Ovary (tissue), 9 donors: ENCODE results near the gene CCDC187. TPM values are rescaled to one million over a fixed set of nuclear protein-coding genes. Genes with fewer than 3 reads are reported as not detected.

ENCODE experiments used
- DNase-seq, 5 donors: peaks; one replicate each; pipeline ENCODE4 v3.0.0-alpha.2; 2019 to 2020
- H3K27ac ChIP-seq, 2 donors: fragments of 200-600 bp; one replicate each; pipeline versions ENCODE4 v1.5.1 to v1.8.0; 2019 to 2022
- H3K27me3 ChIP-seq: fragments of 200-600 bp; one replicate; pipeline ENCODE4 v1.8.0; 2022
- H3K36me3 ChIP-seq: fragments of 200-600 bp; sonication (generic); one replicate; pipeline ENCODE4 v1.5.1; 2019
- H3K4me1 ChIP-seq: one replicate; pipeline ENCODE4 v1.8.1; 2013; ENCODE audit warnings: mild to moderate bottlenecking, moderate library complexity; ENCODE audit not compliant: insufficient read depth
- H3K4me3 ChIP-seq: fragments of 200-600 bp; sonication (generic); one replicate; pipeline ENCODE4 v1.5.1; 2017
- H3K9me3 ChIP-seq, 2 donors: fragments of 200-600 bp in 1 of 2; sonication (generic) in 1 of 2; one replicate each; pipeline versions ENCODE4 v1.5.1 to v1.8.1; 2013 to 2019; ENCODE audit warnings: mild to moderate bottlenecking in 1 of 2, moderate library complexity in 1 of 2
- CTCF ChIP-seq, 3 donors: fragments of 450-650 bp in 2 of 3; fragments of 200-600 bp in 1 of 3; IDR thresholded peaks; one replicate each; pipeline versions ENCODE4 v1.5.1 to v1.8.0; 2016 to 2022; ENCODE audit warnings: antibody characterized with exemption in 3 of 3, mild to moderate bottlenecking in 1 of 3
- EP300 ChIP-seq: sonication (generic); formaldehyde crosslinking; IDR thresholded peaks from one replicate; pipeline ENCODE4 v1.6.1; 2017; ENCODE audit warnings: antibody characterized with exemption
- POLR2A ChIP-seq: fragments of 450-650 bp; IDR thresholded peaks from one replicate; pipeline ENCODE4 v1.6.1; 2017; ENCODE audit warnings: antibody characterized with exemption, mild to moderate bottlenecking, moderate library complexity
- WGBS, 3 donors: extraction: QIAGEN DNeasy Blood & Tissue Kit in 1 of 3; methylation state at CpG; one replicate each; pipeline versions ENCODE4 v1.1.5 to v1.1.7; 2013 to 2017; 5-methylcytosine and 5-hydroxymethylcytosine counted together
- intact Hi-C, 4 donors: fragments of 100-400 bp; cut with DNase I; formaldehyde crosslinking; loops; one replicate each; pipeline versions ENCODE4 v1.11.0 to v1.15.1; 2022 to 2023
- polyA plus RNA-seq, 2 donors: library from polyadenylated mRNA; stranded (reverse); fragments of 200-250 nt in 1 of 2; fragments of 350-450 nt in 1 of 2; fragmentation: Illumina TruSeq in 1 of 2; extraction: RNeasy Lipid Tissue Mini Kit (QIAGEN cat#74804) in 1 of 2; gene quantifications; one replicate each; pipeline ENCODE4 v1.2.3, GENCODE V29; 2013 to 2014
- total RNA-seq, 7 donors: library from RNA; depleted of rRNA in 2 of 7; stranded (reverse); fragments of >200 nt in 2 of 7; fragmentation: NEBNext Ultra II Directional in 3 of 7; extraction: Animal tissue kit (Norgen Biotek cat#: 25700) in 3 of 7; gene quantifications; one replicate each; pipeline versions ENCODE4 v1.1.0 to v1.2.4, GENCODE V29; 2016 to 2023
- donor health status: DM: no; HTN: no; CAD: no; lungs with moderate emphysema.
- donor health status: DM: no; HTN: no; CAD: no.
- donor health status: Bipolar disorder and iron deficiency.
- donor health status: DM: yes; HTN: yes; CAD: no.
- donor health status: DM: no; HTN: no; CAD: no.
- donor health status: DM: yes; HTN: yes; CAD: no.

The CCDC187 gene
- total and polyA plus RNA-seq, 9 donors, result 0.02 to 15.7 (median 0.74) TPM; not detected in 1

GRCh38 chr9:136200424-136200823 lies 103.5 kb downstream of the CCDC187 start:
- intact Hi-C loops, result no loop called here
- peaks cover 10% of the 10 kb centered on the region for H3K27me3 ChIP-seq
- no peak for DNase-seq
- no peaks in the 10 kb centered on the region for H3K9me3 ChIP-seq
- no peaks in the 10 kb centered on the region for H3K36me3 ChIP-seq
- H3K27ac ChIP-seq, result no peak overlapping the region
- no peaks in the 10 kb centered on the region for H3K4me1 ChIP-seq
- 42 to 46% (median 44%) methylated on average over 16 to 19 of the region's 19 CpGs for WGBS, 3 donors
- no peak overlapping the region for H3K4me3 ChIP-seq
- TF ChIP-seq EP300 (no peak), CTCF (IDR thresholded peaks at IDR 0.05) (no peak), POLR2A (no peak)

Other genes starting within 250 kb of the CCDC187 start
- gene NACC2, start 208.8 kb downstream of the CCDC187 start, total RNA-seq, result 10 to 100 TPM; 14.3 to 47.0 (median 29.8) TPM
- gene NACC2, start 208.8 kb downstream of the CCDC187 start, polyA plus RNA-seq, result 1 to 10 TPM; 7.0 to 7.6 TPM
- 10 to 100 TPM; 13.8 to 35.2 (median 26.2) TPM for gene TMEM250, start 185.2 kb downstream of the CCDC187 start, total RNA-seq
- 10 to 100 TPM in 1 of 2 donors, 1 to 10 TPM in 1; 3.7 to 19.3 TPM for gene TMEM250, start 185.2 kb downstream of the CCDC187 start, polyA plus RNA-seq
- gene LHX3, start 99.0 kb downstream of the CCDC187 start, total RNA-seq, result not detected
- gene LHX3, start 99.0 kb downstream of the CCDC187 start, polyA plus RNA-seq, result not detected
- 10 to 100 TPM in 3 of 7 donors, 1 to 10 TPM in 4; 7.5 to 14.3 (median 10.0) TPM for gene QSOX2, start 58.3 kb downstream of the CCDC187 start, total RNA-seq
- 1 to 10 TPM; 5.6 to 5.8 TPM for gene QSOX2, start 58.3 kb downstream of the CCDC187 start, polyA plus RNA-seq
- 10 to 100 TPM; 14.1 to 65.4 (median 36.4) TPM for gene GPSM1, start 23.4 kb upstream of the CCDC187 start, total RNA-seq
- 10 to 100 TPM in 1 of 2 donors, under 1 TPM in 1; 0.57 to 26.6 TPM for gene GPSM1, start 23.4 kb upstream of the CCDC187 start, polyA plus RNA-seq
- gene DNLZ, start 59.6 kb upstream of the CCDC187 start, total RNA-seq, result 10 to 100 TPM; 14.4 to 33.3 (median 24.2) TPM
- 10 to 100 TPM in 1 of 2 donors, 1 to 10 TPM in 1; 1.8 to 10.3 TPM for gene DNLZ, start 59.6 kb upstream of the CCDC187 start, polyA plus RNA-seq
- gene CARD9, start 69.6 kb upstream of the CCDC187 start, total RNA-seq, result 1 to 10 TPM in 4 of 7 donors, under 1 TPM in 3; 0.48 to 3.5 (median 1.3) TPM
- gene CARD9, start 69.6 kb upstream of the CCDC187 start, polyA plus RNA-seq, result under 1 TPM in 1 of 2 donors, not detected in 1; 0.61 TPM
- 1 to 10 TPM; 5.4 to 9.6 (median 8.9) TPM for gene SNAPC4, start 96.1 kb upstream of the CCDC187 start, total RNA-seq
- gene SNAPC4, start 96.1 kb upstream of the CCDC187 start, polyA plus RNA-seq, result 1 to 10 TPM; 3.7 to 7.3 TPM
- 10 to 100 TPM; 21.3 to 52.5 (median 28.9) TPM for gene ENTR1, start 106.5 kb upstream of the CCDC187 start, total RNA-seq
- 10 to 100 TPM; 19.3 to 24.5 TPM for gene ENTR1, start 106.5 kb upstream of the CCDC187 start, polyA plus RNA-seq
- 10 to 100 TPM; 18.7 to 46.0 (median 40.1) TPM for gene PMPCA, start 106.6 kb upstream of the CCDC187 start, total RNA-seq
- 10 to 100 TPM; 39.6 to 82.4 TPM for gene PMPCA, start 106.6 kb upstream of the CCDC187 start, polyA plus RNA-seq
- gene INPP5E, start 135.8 kb upstream of the CCDC187 start, total RNA-seq, result 10 to 100 TPM; 11.0 to 18.5 (median 15.4) TPM
- gene INPP5E, start 135.8 kb upstream of the CCDC187 start, polyA plus RNA-seq, result 1 to 10 TPM; 3.4 to 9.7 TPM
- gene SEC16A, start 178.9 kb upstream of the CCDC187 start, total RNA-seq, result 10 to 100 TPM; 30.0 to 61.4 (median 50.2) TPM
- gene SEC16A, start 178.9 kb upstream of the CCDC187 start, polyA plus RNA-seq, result 10 to 100 TPM; 27.6 to 37.2 TPM
- 10 to 100 TPM in 6 of 7 donors, 1 to 10 TPM in 1; 7.3 to 30.9 (median 17.4) TPM for gene NOTCH1, start 242.0 kb upstream of the CCDC187 start, total RNA-seq
- gene NOTCH1, start 242.0 kb upstream of the CCDC187 start, polyA plus RNA-seq, result 1 to 10 TPM; 2.5 to 7.8 TPM